Central memory CD8-positive, alpha-beta T cell (primary cell): Measurements from ENCODE around the gene ZNF429.
"Not testable (repeated sequence)": the region's sequence is repeated elsewhere in the genome, so short reads cannot be mapped to it uniquely, and the experiment has no call there.

Experiments used
- ATAC-seq: fragments of 150-1000 bp; cut with Tn5 transposase; replicated peaks from 2 replicates; pipeline ENCODE4 v1.10.0; 2022; ENCODE audit warnings: mild to moderate bottlenecking, moderate FRiP score, moderate number of reproducible peaks; ENCODE audit not compliant: poor library complexity, severe bottlenecking; ENCODE audit errors: extremely low read depth
- DNase-seq, 2 donors: peaks; one replicate each; pipeline ENCODE4 v3.0.0; 2021; ENCODE audit warnings: low spot score in 2 of 2
- H3K27ac Mint-ChIP-seq: one replicate; pipeline ENCODE4 v1.8.0; 2022; ENCODE audit warnings: low read depth, mild to moderate bottlenecking, moderate library complexity, mixed read lengths
- H3K27me3 Mint-ChIP-seq: one replicate; pipeline ENCODE4 v1.8.0; 2022; ENCODE audit warnings: mixed read lengths
- H3K36me3 Mint-ChIP-seq: one replicate; pipeline ENCODE4 v1.8.0; 2022; ENCODE audit warnings: mild to moderate bottlenecking, moderate library complexity, mixed read lengths; ENCODE audit not compliant: insufficient read depth
- H3K4me1 Mint-ChIP-seq: one replicate; pipeline ENCODE4 v1.8.0; 2022; ENCODE audit warnings: mixed read lengths
- H3K4me3 Mint-ChIP-seq: one replicate; pipeline ENCODE4 v1.8.0; 2022; ENCODE audit warnings: mild to moderate bottlenecking, moderate library complexity, mixed read lengths
- H3K9me3 Mint-ChIP-seq: one replicate; pipeline ENCODE4 v1.8.0; 2022; ENCODE audit warnings: mixed read lengths

The ZNF429 gene

DNA sequence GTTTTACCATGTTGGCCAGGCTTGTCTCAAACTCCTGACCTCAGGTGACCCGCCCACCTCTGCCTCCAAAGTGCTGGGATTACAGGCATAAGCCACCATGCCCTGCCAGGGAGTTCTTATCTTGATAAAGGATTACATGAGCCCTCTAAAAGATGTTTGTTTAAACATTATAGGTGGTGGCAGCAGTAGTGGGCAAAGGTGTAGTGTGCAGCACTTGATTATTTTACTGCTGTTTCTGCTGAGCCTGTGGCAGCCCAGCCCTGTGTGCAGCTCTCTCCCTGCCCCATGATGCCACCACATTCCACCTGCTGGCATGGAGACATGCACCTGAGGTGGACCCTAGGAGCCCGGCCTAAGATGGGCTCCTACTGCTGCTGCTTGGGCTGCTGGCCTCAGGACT, 54.0 kb downstream of the ZNF429 start:
- Mint-ChIP-seq H3K9me3 (no peaks in the 10 kb centered on the region), H3K36me3 (peaks cover 13% of the 10 kb centered on the region)
- no peak for DNase-seq

DNA sequence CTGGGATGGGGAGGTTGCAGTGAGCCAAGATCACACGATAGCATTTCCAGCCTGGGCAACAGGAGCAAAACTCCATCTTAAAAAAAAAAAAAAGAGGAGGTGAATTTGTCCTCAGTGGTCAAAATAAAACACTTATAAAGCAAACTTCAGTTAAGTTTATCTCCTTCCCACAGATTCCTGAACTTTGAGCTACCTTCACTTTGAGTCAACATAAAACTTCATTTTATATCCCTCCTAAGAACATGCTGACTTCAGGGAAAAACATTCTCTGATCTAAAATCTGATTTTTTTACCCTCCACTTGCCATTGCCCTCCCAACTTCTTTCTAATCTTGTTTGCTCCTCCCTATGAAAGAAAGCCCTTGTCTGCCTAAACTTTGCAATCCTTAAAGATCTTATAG, 59.0 kb downstream of the ZNF429 start:
- Mint-ChIP-seq H3K9me3 (no peaks in the 10 kb centered on the region), H3K27ac (no peak overlapping the region), H3K4me1 (peaks cover 28% of the 10 kb centered on the region), H3K36me3 (peaks cover 21% of the 10 kb centered on the region), H3K4me3 (no peak overlapping the region), H3K27me3 (no peaks in the 10 kb centered on the region)
- DNase-seq (no peak), ATAC-seq (no peak)

More for the DNA sequence above, 54.0 kb downstream of the ZNF429 start:
- no peaks in the 10 kb centered on the region for H3K4me1 Mint-ChIP-seq
- ATAC-seq, result no peak
- H3K27me3 Mint-ChIP-seq, result no peaks in the 10 kb centered on the region
- H3K27ac Mint-ChIP-seq, result no peak overlapping the region
- no peak overlapping the region for H3K4me3 Mint-ChIP-seq

DNA sequence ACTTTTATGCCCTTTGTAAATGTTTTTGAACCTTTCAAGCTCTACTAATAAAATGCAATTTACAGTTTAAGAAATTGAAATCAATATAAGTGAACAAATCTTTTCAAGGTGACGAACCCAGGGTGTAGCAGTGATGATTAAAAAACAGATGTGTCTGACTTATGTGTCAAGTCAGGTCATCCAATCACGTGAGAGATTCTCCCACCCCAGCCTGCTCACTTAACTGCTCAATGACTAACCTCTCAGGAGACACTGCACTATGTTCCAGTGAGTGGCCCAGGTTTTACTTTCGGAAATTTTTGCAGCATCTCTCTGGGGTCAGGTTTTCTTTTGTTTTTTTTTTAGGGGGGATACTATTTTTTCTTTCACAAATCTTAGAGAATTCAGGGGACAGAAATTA, 60.7 kb downstream of the ZNF429 start:
- H3K36me3 Mint-ChIP-seq, result peaks cover 21% of the 10 kb centered on the region
- ATAC-seq (no peak), DNase-seq (no peak)
- H3K9me3 Mint-ChIP-seq, result no peaks in the 10 kb centered on the region
- H3K27ac Mint-ChIP-seq, result no peak overlapping the region
- peaks cover 28% of the 10 kb centered on the region for H3K4me1 Mint-ChIP-seq
- H3K27me3 Mint-ChIP-seq, result no peaks in the 10 kb centered on the region
- peak overlapping the region; percentile 39 for H3K4me3 Mint-ChIP-seq

DNA sequence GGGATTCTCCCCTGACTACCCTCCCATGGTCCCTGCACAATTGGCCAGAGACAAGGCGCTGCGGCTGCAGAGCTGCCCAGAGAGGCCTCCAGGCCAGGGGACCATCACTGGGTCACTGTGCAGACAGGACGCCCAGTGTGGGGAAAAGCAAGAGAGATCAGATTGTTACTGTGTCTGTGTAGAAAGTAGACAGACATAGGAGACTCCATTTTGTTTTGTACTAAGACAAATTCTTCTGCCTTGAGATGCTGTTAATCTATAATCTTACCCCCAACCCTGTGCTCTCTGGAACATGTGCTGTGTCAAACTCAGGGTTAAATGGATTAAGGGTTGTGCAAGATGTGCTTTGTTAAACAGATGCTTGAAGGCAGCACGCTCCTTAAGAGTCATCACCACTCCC, 62.4 kb downstream of the ZNF429 start:
- not testable (repeated sequence) for H3K9me3 Mint-ChIP-seq

DNA sequence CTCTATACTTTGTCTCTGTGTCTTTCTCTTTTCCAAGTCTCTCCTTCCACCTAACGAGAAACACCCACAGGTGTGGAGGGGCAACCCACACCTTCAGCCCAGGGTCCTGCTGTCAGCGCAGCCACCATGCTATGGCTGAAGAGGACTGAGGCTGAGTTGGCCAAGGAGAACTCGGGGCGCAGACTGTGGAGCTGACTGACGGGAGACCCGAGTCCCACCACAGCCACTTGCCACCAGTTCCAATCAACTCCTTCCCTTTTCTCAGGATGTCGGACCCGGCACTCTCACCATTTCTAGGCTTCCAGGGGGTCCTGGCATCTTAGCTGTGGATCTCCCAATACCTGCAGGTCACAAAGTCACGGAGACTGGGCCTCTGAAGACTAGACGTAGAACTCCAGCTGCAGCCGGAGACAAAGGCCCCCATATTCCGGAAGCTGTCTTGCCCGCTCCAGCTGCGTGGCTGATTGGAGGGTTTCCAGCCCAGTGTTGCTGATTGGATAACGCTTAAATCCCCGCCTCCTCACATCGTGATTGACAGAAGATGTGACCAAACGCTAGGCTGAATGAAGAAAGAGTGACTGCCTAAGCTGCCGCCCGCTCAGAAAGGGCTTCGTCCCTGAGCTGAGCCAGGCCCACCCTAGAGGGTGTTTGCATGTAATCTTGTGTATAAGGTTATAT, 63.6 kb downstream of the ZNF429 start:
- Mint-ChIP-seq H3K27ac (peak overlapping the region; percentile 99), H3K4me1 (peaks cover 28% of the 10 kb centered on the region), H3K4me3 (peak overlapping the region; percentile 95), H3K27me3 (peaks cover 4% of the 10 kb centered on the region), H3K9me3 (no peaks in the 10 kb centered on the region), H3K36me3 (peaks cover 17% of the 10 kb centered on the region)
- ATAC-seq, result peak; percentile 99
- peak; percentile 61 to 94 for DNase-seq

More for the DNA sequence above, 62.4 kb downstream of the ZNF429 start:
- H3K4me1 Mint-ChIP-seq, result peaks cover 28% of the 10 kb centered on the region
- H3K4me3 Mint-ChIP-seq, result peak overlapping the region; percentile 95
- H3K36me3 Mint-ChIP-seq, result peaks cover 21% of the 10 kb centered on the region
- not testable (repeated sequence) for ATAC-seq, H3K27me3 Mint-ChIP-seq, DNase-seq, H3K27ac Mint-ChIP-seq

DNA sequence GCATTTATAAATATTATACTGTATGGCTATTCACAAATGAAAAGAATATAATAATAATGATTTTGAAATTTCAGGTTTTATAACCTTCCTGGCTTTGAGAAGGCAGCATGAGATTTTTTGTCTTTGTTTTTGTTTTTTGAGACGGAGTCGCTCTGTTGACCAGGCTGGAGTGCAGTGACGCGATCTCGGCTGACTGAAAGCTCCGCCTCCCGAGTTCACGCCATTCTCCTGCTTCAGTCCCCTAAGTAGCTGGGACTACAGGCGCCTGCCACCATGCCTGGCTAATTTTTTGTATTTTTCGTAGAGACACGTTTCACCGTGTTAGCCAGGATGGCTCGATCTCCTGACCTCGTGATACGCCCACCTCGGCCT, 64.1 kb downstream of the ZNF429 start:
- Mint-ChIP-seq H3K27me3 (peaks cover 9% of the 10 kb centered on the region), H3K4me1 (peaks cover 28% of the 10 kb centered on the region), H3K9me3 (no peaks in the 10 kb centered on the region), H3K36me3 (peaks cover 14% of the 10 kb centered on the region), H3K27ac (peak overlapping the region; percentile 99), H3K4me3 (peak overlapping the region; percentile 95)
- DNase-seq (peak in 1 of 2 donors; percentile 42), ATAC-seq (peak; percentile 57)

DNA sequence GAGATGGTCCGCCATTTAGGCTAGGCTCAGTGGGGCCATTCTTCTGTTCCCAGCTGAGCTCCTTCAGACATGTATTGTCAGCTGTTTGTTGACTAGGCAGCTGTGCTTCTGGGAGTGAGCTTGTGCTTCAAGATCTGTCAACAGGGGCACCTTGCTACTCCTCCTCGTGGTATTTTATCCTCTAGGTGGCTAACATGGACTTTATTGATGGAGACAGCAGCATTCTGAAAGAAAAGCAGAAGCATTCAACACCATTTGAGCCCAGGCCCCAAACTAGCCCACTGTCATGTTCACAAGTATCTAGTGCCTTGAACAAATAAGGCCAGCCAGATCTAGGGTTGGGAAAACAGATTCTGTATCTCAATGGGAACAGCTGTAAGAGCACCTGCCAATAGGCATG, 65.9 kb downstream of the ZNF429 start:
- Mint-ChIP-seq H3K27ac (no peak overlapping the region), H3K27me3 (peaks cover 18% of the 10 kb centered on the region), H3K36me3 (peaks cover 10% of the 10 kb centered on the region), H3K9me3 (no peaks in the 10 kb centered on the region), H3K4me1 (peaks cover 24% of the 10 kb centered on the region), H3K4me3 (no peak overlapping the region)
- ATAC-seq (no peak), DNase-seq (no peak)

DNA sequence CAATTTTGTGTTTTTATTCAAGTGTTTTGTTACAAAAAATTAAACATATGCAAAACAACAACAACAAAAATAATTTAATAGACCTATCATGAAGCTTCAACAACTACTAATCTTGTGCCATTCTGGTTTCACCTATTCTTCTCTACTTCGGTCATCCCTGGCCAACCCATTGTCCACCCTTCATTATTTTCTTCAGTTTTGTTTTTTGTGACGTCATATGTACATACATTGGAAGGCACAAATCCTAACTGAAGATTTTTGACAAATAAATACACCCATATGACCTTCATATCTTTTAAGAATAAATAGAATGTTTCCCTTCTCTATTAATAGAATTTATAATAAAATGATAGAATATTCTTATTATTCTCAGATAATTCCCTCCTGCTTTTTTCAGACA, 69.2 kb downstream of the ZNF429 start:
- no peaks in the 10 kb centered on the region for H3K9me3 Mint-ChIP-seq
- no peak for ATAC-seq
- peaks cover 21% of the 10 kb centered on the region for H3K27me3 Mint-ChIP-seq
- H3K4me3 Mint-ChIP-seq, result no peak overlapping the region
- no peaks in the 10 kb centered on the region for H3K4me1 Mint-ChIP-seq
- H3K36me3 Mint-ChIP-seq, result peaks cover 2% of the 10 kb centered on the region
- DNase-seq, result no peak
- H3K27ac Mint-ChIP-seq, result no peak overlapping the region

DNA sequence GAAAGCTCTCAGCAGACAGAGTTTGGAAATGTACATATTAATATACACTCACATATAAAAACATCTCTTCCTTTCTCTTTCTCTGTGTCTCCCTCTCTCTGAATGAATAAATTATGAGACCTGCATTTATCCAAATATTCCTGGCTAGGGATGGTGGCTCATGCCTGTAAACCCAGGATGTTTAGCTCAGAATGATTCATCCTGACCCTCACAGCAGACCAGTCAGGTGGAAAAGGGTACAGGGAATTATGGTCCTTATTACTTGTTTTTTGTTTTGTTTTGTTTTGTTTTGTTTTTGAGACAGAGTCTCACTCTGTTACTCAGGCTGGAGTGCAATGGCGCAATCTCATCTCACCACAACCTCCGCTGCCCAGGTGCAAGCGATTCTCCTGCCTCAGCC, 71.1 kb downstream of the ZNF429 start:
- Mint-ChIP-seq H3K27ac (no peak overlapping the region), H3K4me1 (no peaks in the 10 kb centered on the region), H3K4me3 (no peak overlapping the region), H3K27me3 (peaks cover 21% of the 10 kb centered on the region), H3K9me3 (no peaks in the 10 kb centered on the region), H3K36me3 (no peaks in the 10 kb centered on the region)
- DNase-seq (no peak), ATAC-seq (no peak)

DNA sequence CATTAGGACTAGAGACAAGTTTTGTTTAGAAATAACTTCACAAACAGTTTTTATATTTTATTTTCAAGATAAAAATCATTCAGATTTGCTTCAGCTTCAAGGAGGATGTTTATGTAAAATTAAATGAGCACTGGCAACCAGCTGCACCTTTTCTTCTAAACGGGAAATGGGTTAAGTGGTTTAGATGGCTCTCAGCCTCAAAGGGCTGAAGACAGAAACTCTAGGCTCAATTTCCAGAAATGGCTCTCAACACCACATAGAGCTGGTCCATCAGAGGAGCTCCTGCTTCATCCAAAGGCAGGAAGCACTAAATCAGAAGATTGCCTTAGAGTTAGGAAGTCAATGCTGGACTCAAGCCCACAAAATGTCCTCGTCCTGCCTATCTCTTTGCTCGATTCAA, 74.7 kb downstream of the ZNF429 start:
- Mint-ChIP-seq H3K9me3 (no peaks in the 10 kb centered on the region), H3K4me1 (no peaks in the 10 kb centered on the region), H3K36me3 (no peaks in the 10 kb centered on the region), H3K27ac (no peak overlapping the region), H3K27me3 (peaks cover 20% of the 10 kb centered on the region), H3K4me3 (no peak overlapping the region)
- ATAC-seq (no peak), DNase-seq (no peak)

DNA sequence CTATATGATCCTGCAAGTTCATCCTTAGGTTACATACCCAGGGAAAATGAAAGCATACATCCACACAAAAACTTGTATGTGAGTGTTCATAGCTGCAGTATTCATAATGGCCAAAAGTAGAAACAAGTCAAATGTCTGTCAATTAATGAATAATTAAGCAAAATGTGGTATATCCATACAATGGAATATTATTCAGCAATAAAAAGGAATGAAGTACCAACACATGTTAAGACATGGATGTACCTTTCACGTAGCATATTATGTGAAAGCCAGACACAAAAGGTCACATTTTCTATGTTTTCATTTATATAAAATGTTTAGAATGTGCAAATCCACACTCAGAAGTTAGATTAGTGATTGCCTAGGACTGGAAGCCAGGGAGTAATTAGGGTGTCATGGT, 75.4 kb downstream of the ZNF429 start:
- Mint-ChIP-seq H3K4me3 (no peak overlapping the region), H3K4me1 (no peaks in the 10 kb centered on the region), H3K36me3 (no peaks in the 10 kb centered on the region), H3K9me3 (no peaks in the 10 kb centered on the region), H3K27me3 (peaks cover 22% of the 10 kb centered on the region), H3K27ac (no peak overlapping the region)
- no peak for ATAC-seq
- no peak for DNase-seq

DNA sequence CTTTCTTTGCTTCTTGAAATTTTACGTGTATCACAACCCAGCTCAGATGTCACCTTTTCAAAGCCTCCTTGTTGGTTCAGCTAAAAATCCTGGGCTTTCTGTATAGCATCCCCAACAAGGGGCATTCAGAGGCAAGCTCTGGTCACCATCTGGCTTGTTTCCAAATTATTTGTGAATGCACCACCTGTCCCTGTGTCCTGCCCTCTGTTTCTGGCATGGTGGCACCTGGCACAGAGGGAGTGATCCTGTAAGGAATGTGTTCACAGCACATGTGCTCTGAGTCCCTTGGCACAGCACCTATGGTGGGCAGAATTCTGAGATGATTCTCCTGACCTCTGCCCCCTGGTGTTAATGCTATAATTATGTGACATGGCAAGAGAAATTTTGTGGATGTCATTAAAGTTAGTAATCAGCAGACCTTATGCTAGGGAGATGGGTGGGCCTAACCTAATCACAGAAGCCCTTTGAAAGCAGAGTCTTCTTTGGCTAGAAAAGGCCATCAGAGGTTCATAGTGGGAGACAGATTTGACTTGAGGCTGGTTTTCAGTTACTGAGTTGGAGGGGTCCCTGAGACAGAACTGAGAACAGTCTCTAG, 76.3 kb downstream of the ZNF429 start:
- Mint-ChIP-seq H3K4me3 (no peak overlapping the region), H3K27me3 (peaks cover 15% of the 10 kb centered on the region), H3K9me3 (no peaks in the 10 kb centered on the region), H3K4me1 (no peaks in the 10 kb centered on the region), H3K36me3 (no peaks in the 10 kb centered on the region), H3K27ac (no peak overlapping the region)
- ATAC-seq (no peak), DNase-seq (no peak)

DNA sequence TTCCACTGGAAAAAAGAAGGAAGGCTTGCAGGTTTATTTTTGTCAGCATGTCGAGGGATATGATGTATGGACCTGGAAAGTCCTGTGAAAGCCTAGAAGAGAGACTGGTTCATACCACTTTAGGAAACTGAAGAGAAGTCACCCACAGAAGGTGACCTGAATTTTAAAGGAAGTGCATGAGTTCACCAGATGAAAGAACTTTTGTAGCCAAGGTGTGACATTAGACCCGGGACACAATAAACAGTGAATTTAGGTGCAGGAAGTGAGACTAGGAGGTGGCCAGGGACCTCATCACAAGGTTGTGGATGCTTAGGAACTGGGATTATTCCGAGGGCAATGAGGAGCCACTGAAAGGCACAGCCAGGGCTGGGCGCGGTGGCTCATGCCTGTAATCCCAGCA, 79.1 kb downstream of the ZNF429 start:
- Mint-ChIP-seq H3K9me3 (no peaks in the 10 kb centered on the region), H3K36me3 (no peaks in the 10 kb centered on the region), H3K27me3 (peaks cover 30% of the 10 kb centered on the region), H3K27ac (no peak overlapping the region), H3K4me3 (peak overlapping the region; percentile 29), H3K4me1 (no peaks in the 10 kb centered on the region)
- DNase-seq (no peak), ATAC-seq (no peak)
